ENCODE data around the gene KRT79. TPM values are rescaled to one million over a fixed set of nuclear protein-coding genes. Genes with fewer than 3 reads are reported as not detected.
A peak's percentile ranks its signal among the peaks of the same experiment; 100 is the strongest.

KRT79 gene
- total RNA-seq, 1 donor from 2014 or later = not detected

DNA sequence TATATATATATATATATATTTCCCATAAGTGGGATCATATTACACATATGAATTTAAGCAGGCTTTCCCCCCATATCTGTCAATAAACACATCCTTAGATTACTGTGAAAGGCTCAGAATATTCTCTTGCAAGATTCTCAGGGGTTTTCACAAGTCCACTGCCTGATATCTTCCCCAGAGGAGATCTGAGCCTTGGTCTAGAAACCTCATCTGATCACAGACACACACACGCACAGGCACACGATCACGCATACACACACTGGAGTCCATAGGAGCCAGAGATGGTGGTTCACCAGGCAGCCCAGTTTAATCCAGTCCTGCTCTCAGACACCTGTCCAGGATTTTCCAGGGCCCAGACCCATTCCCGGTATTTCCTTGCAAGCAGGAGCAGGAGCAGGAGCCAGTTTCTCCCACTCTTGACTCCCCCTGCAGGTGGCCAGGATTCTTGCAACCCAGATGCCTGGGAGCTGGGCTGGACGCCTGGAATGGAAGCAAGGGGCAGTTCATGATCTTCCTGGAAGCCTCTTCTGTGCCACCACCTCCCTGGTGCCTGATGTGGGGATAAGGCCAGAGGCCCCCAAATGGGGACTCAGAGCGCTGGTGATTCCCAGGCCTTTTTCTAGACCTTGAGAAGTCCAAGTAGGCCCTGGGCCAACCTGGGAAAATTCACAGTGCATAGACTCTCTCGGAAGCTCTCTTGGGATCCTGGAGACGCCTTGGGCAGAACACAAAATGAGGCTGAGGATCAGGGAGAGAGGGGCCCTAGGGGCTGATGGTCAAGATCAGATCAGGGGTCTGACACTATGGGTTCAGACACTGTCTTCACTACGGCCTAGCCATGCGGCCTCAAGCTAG, 31.2 kb upstream of the KRT79 start:
- H3K4me3 Mint-ChIP-seq = no peak overlapping the region
- peaks cover 4% of the 10 kb centered on the region for H3K4me1 Mint-ChIP-seq
- peak; percentile 78 for DNase-seq (ENCODE audit: low read depth, low spot score)
- no peaks in the 10 kb centered on the region for H3K27me3 Mint-ChIP-seq (ENCODE audit: low read depth)
- H3K9me3 Mint-ChIP-seq = no peaks in the 10 kb centered on the region
- H3K27ac Mint-ChIP-seq (ENCODE audit: unreplicated experiment) = no peak overlapping the region
- no peaks in the 10 kb centered on the region for H3K36me3 Mint-ChIP-seq (ENCODE audit: low read depth)
- TF ChIP-seq, protein P1, sequence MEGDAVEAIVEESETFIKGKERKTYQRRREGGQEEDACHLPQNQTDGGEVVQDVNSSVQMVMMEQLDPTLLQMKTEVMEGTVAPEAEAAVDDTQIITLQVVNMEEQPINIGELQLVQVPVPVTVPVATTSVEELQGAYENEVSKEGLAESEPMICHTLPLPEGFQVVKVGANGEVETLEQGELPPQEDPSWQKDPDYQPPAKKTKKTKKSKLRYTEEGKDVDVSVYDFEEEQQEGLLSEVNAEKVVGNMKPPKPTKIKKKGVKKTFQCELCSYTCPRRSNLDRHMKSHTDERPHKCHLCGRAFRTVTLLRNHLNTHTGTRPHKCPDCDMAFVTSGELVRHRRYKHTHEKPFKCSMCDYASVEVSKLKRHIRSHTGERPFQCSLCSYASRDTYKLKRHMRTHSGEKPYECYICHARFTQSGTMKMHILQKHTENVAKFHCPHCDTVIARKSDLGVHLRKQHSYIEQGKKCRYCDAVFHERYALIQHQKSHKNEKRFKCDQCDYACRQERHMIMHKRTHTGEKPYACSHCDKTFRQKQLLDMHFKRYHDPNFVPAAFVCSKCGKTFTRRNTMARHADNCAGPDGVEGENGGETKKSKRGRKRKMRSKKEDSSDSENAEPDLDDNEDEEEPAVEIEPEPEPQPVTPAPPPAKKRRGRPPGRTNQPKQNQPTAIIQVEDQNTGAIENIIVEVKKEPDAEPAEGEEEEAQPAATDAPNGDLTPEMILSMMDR (conservative IDR thresholded peaks at IDR 0.05) = peak; percentile 79

DNA sequence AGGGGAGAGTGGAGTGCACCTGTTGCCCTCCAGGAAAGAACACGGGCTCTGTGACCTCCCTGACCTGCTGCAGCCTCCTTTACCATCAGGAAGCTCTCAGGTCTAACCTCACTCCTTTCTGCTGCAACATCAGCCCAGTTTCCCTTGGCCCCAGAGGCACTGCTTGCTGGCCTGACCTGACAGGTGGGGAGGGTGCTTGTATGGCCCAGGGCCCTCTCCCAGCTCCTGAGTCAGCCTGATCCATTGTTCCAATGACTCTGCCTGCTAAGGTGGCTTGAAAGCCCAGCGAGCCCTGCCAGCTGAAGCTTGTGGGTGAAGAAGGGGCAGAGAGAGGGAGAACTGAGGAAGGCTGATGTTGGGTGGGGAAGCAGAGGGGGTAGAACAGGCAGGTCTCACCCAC, 27.9 kb upstream of the KRT79 start:
- no peak overlapping the region for H3K4me3 Mint-ChIP-seq
- DNase-seq (ENCODE audit: low read depth, low spot score) = no peak
- H3K27ac Mint-ChIP-seq (ENCODE audit: unreplicated experiment) = no peak overlapping the region
- peaks cover 2% of the 10 kb centered on the region for H3K27me3 Mint-ChIP-seq (ENCODE audit: low read depth)
- H3K36me3 Mint-ChIP-seq (ENCODE audit: low read depth) = no peaks in the 10 kb centered on the region
- no peaks in the 10 kb centered on the region for H3K4me1 Mint-ChIP-seq
- H3K9me3 Mint-ChIP-seq = no peaks in the 10 kb centered on the region
- TF ChIP-seq, protein P1 (conservative IDR thresholded peaks at IDR 0.05) = no peak

DNA sequence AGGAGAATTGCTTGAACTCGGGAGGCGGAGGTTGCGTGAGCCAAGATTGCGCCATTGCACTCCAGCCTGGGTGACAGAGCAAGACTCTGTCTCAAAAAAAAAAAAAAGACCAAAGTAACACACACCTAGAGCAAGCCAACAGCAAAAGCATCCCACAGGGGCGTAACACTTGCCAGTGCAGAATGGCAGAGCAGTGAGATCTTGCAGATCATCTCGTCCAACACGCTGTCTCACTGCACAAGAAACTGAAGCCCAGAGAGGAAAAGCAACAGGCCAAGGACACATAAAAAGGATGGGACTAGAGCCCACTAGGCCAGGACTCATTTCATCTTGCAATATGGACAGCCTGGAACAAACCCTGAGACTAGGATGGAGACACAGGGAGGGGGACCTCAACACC, 27.4 kb upstream of the KRT79 start:
- TF ChIP-seq, protein P1 (conservative IDR thresholded peaks at IDR 0.05) = no peak
- no peak overlapping the region for H3K27ac Mint-ChIP-seq (ENCODE audit: unreplicated experiment)
- H3K36me3 Mint-ChIP-seq (ENCODE audit: low read depth) = no peaks in the 10 kb centered on the region
- peaks cover 2% of the 10 kb centered on the region for H3K27me3 Mint-ChIP-seq (ENCODE audit: low read depth)
- H3K4me1 Mint-ChIP-seq = no peaks in the 10 kb centered on the region
- no peaks in the 10 kb centered on the region for H3K9me3 Mint-ChIP-seq
- no peak for DNase-seq (ENCODE audit: low read depth, low spot score)
- no peak overlapping the region for H3K4me3 Mint-ChIP-seq

DNA sequence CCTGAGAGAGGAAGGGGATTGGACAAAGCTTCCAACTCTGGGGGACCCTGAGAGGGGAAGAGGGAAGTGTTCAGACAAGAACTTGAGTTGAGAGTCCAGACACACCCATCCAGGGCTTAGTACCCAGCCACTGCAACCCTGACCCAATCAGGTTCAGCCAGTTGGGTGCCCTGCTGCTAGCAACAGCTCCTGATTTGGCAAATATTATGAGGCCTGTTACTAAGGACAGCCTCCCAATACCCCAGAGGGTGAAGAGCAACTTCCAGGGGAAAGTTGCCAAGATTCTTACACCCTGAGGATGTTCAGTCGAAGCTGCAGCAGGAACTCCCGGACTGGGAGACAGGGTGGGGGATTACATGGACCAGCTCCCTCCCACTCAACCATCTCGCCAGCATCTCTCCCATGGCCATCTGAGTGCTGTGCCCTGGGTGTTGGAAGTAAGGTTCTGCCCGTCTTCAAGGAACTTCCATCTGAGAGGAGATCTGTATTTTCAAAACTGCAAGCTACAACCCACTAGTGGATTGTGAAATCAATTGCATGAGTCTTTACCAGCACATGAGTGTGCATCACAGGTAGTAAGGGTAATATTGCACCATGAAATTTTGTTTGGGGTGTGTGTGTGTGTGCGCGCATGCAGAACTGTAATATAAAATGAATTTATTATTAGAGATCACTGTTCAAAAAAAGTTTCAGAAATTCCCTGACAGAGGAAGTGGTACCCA, 26.2 kb upstream of the KRT79 start:
- Mint-ChIP-seq H3K36me3 (ENCODE audit: low read depth) (no peaks in the 10 kb centered on the region), H3K27me3 (ENCODE audit: low read depth) (peaks cover 8% of the 10 kb centered on the region), H3K4me1 (no peaks in the 10 kb centered on the region), H3K4me3 (no peak overlapping the region), H3K27ac (ENCODE audit: unreplicated experiment) (no peak overlapping the region), H3K9me3 (no peaks in the 10 kb centered on the region)
- TF ChIP-seq, protein P1 (conservative IDR thresholded peaks at IDR 0.05) = no peak
- DNase-seq (ENCODE audit: low read depth, low spot score) = no peak

DNA sequence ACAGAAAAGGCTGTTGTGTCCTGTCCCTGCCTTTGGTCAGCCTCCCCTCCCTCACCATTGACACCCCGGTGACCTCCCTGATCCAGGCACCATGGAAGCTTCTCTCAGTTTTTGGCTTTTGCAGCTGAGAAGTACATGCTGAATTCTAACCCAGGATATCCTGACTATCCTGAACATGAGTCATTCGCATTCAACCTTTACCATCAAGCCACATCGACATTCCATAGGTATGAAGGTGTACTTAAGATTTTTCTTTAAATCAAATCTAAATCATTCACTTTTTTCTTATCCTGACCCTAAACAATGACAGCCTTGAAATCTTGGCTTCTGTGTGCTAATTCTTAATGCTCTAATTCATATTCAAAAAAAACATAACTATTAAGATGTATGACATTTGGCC, 23.4 kb upstream of the KRT79 start:
- Mint-ChIP-seq H3K9me3 (no peaks in the 10 kb centered on the region), H3K36me3 (ENCODE audit: low read depth) (no peaks in the 10 kb centered on the region), H3K27me3 (ENCODE audit: low read depth) (peaks cover 29% of the 10 kb centered on the region), H3K4me1 (no peaks in the 10 kb centered on the region), H3K27ac (ENCODE audit: unreplicated experiment) (no peak overlapping the region), H3K4me3 (no peak overlapping the region)
- TF ChIP-seq, protein P1 (conservative IDR thresholded peaks at IDR 0.05) = no peak
- DNase-seq (ENCODE audit: low read depth, low spot score) = no peak
